ENCODE results near the gene MTUS2.

Gene MTUS2

GRCh38 chr13:29500386-29500785, 680.2 kb downstream of the MTUS2 start:
- TF ChIP-seq CTCF (conservative IDR thresholded peaks at IDR 0.05; ENCODE audit: low read depth, low read length): no peak
- no peak for DNase-seq (ENCODE audit: low read depth)
- H3K4me3 ChIP-seq (ENCODE audit: low read length): no peak overlapping the region

GRCh38 chr13:29501674-29502073, 681.5 kb downstream of the MTUS2 start:
- H3K4me3 ChIP-seq (ENCODE audit: low read length): no peak overlapping the region
- TF ChIP-seq CTCF (conservative IDR thresholded peaks at IDR 0.05; ENCODE audit: low read depth, low read length): no peak
- no peak for DNase-seq (ENCODE audit: low read depth)

- H3K4me3 ChIP-seq (ENCODE audit: low read length): no peak overlapping the region
- DNase-seq (ENCODE audit: low read depth): no peak
- TF ChIP-seq CTCF (conservative IDR thresholded peaks at IDR 0.05; ENCODE audit: low read depth, low read length): no peak
These were observed 682.4 kb downstream of the MTUS2 start for GRCh38 chr13:29502391-29503008.

GRCh38 chr13:29503041-29503837, 683.1 kb downstream of the MTUS2 start:
- H3K4me3 ChIP-seq (ENCODE audit: low read length): no peak overlapping the region
- TF ChIP-seq CTCF (conservative IDR thresholded peaks at IDR 0.05; ENCODE audit: low read depth, low read length): no peak
- no peak for DNase-seq (ENCODE audit: low read depth)

GRCh38 chr13:29504691-29505090, 684.6 kb downstream of the MTUS2 start:
- no peak for DNase-seq (ENCODE audit: low read depth)
- no peak overlapping the region for H3K4me3 ChIP-seq (ENCODE audit: low read length)
- TF ChIP-seq CTCF (conservative IDR thresholded peaks at IDR 0.05; ENCODE audit: low read depth, low read length): no peak

GRCh38 chr13:29505511-29505910, 685.4 kb downstream of the MTUS2 start:
- H3K4me3 ChIP-seq (ENCODE audit: low read length): no peak overlapping the region
- TF ChIP-seq CTCF (conservative IDR thresholded peaks at IDR 0.05; ENCODE audit: low read depth, low read length): no peak
- no peak for DNase-seq (ENCODE audit: low read depth)

GRCh38 chr13:29505950-29506349, 685.8 kb downstream of the MTUS2 start:
- no peak for TF ChIP-seq CTCF (conservative IDR thresholded peaks at IDR 0.05; ENCODE audit: low read depth, low read length)
- no peak overlapping the region for H3K4me3 ChIP-seq (ENCODE audit: low read length)
- DNase-seq (ENCODE audit: low read depth): no peak
